PC-3 (cell line): ENCODE measurements around the gene TRIM37. TPM values are rescaled to one million over a fixed set of nuclear protein-coding genes. Genes with fewer than 3 reads are reported as not detected.

Experiments
- ATAC-seq: fragments of 200-7000 bp; cut with Tn5 transposase; 2 replicates; pipeline ENCODE4 v1.9.1; 2020; ENCODE audit warnings: mild to moderate bottlenecking, moderate library complexity
- BruUV-seq: library from RNA; stranded (reverse); fragments of 400-500 nt; replicated peaks from 2 replicates; lab custom pipeline; 2021; lab: Mats Ljungman, UMichigan
- CTCF ChIA-PET: fragments of 300-600 bp; sonication (Branson Sonifier 250); formaldehyde crosslinking; loops from one replicate; lab custom pipeline; 2022; ENCODE audit warnings: antibody characterized with exemption; lab: Charles Lee
- POLR2A ChIA-PET: fragments of 300-600 bp; sonication (Branson Sonifier 250); formaldehyde crosslinking; loops from one replicate; lab custom pipeline; 2022; ENCODE audit warnings: antibody characterized with exemption; ENCODE audit not compliant: unreplicated experiment; lab: Charles Lee
- DNase-seq: peaks from one replicate; pipeline ENCODE4 v3.0.0-alpha.2; 2015
- H2AFZ ChIP-seq: fragments of 300-600 bp; sonication (generic); 2 replicates; pipeline ENCODE4 v1.6.0; 2016; ENCODE audit warnings: antibody characterized with exemption, low read length
- H3F3A ChIP-seq: fragments of 300-600 bp; sonication (generic); one replicate; pipeline ENCODE4 v1.6.0; 2017; ENCODE audit warnings: antibody characterized with exemption, low read length, control low read depth, mild to moderate bottlenecking; ENCODE audit not compliant: unreplicated experiment
- H3K27ac ChIP-seq: fragments of 300-600 bp; sonication (generic); 2 replicates; pipeline ENCODE4 v1.5.1; 2016; ENCODE audit warnings: mild to moderate bottlenecking, low read length
- H3K27me3 ChIP-seq: fragments of 300-600 bp; sonication (generic); 2 replicates; pipeline ENCODE4 v1.6.1; 2016; ENCODE audit warnings: low read length, mixed read lengths
- H3K36me3 ChIP-seq: fragments of 300-600 bp; sonication (generic); 2 replicates; pipeline ENCODE4 v1.6.1; 2016; ENCODE audit warnings: low read depth, mixed run types, low read length, mixed read lengths
- H3K4me1 ChIP-seq: fragments of 300-600 bp; sonication (generic); 2 replicates; pipeline ENCODE4 v1.5.1; 2016; ENCODE audit warnings: low read length; ENCODE audit not compliant: insufficient read depth
- H3K4me2 ChIP-seq: fragments of 300-600 bp; sonication (generic); 2 replicates; pipeline ENCODE4 v1.6.0; 2016; ENCODE audit warnings: low read length
- H3K4me3 ChIP-seq: fragments of 300-600 bp; sonication (generic); 2 replicates; pipeline ENCODE4 v1.5.1; 2016; ENCODE audit warnings: mild to moderate bottlenecking, low read length, mixed read lengths
- H3K79me2 ChIP-seq: fragments of 300-600 bp; sonication (generic); 2 replicates; pipeline ENCODE4 v1.6.1; 2017; ENCODE audit warnings: low read length, mixed read lengths
- H3K9ac ChIP-seq: fragments of 300-600 bp; sonication (generic); 2 replicates; pipeline ENCODE4 v1.6.0; 2016; ENCODE audit warnings: mild to moderate bottlenecking, low read length
- H3K9me2 ChIP-seq: fragments of 300-600 bp; sonication (generic); replicated peaks from 2 replicates; pipeline ENCODE4 v1.6.1; 2016; ENCODE audit warnings: mixed run types, low read length, mixed read lengths
- H3K9me3 ChIP-seq: fragments of 300-600 bp; sonication (generic); 2 replicates; pipeline ENCODE4 v1.6.1; 2016; ENCODE audit warnings: low read length, mixed read lengths
- H4K20me1 ChIP-seq: fragments of 300-600 bp; sonication (generic); 2 replicates; pipeline ENCODE4 v1.6.1; 2016; ENCODE audit warnings: low read length, mixed read lengths
- EZH2 ChIP-seq: fragments of 300-600 bp; sonication (generic); IDR thresholded peaks from one replicate; pipeline ENCODE4 v1.6.1; 2017; ENCODE audit warnings: antibody characterized with exemption, mild to moderate bottlenecking, low read length; ENCODE audit not compliant: unreplicated experiment
- EZH2phosphoT487 ChIP-seq: fragments of 300-600 bp; sonication (generic); IDR thresholded peaks from 2 replicates; pipeline ENCODE4 v1.6.1; 2018; ENCODE audit warnings: mild to moderate bottlenecking, antibody characterized with exemption, low read length, borderline replicate concordance
- intact Hi-C: fragments of 100-400 bp; cut with micrococcal nuclease; formaldehyde crosslinking; loops from 2 replicates; pipeline ENCODE4 v1.9.0; 2023
- total RNA-seq: library from RNA; depleted of rRNA; stranded (reverse); fragments of >200 nt; gene quantifications from 2 replicates; pipeline ENCODE4 v1.2.3, GENCODE V29; 2014
- TF ChIP-seq, protein P1 (sequence below): fragments of 300-600 bp; sonication (generic); conservative IDR thresholded peaks from 2 replicates; pipeline ENCODE4 v1.5.1; 2017; ENCODE audit warnings: antibody characterized with exemption, low read depth, mild to moderate bottlenecking, low read length

TRIM37 gene
- total RNA-seq, 1 experiment from 2014 or later, result 35.1 TPM

DNA sequence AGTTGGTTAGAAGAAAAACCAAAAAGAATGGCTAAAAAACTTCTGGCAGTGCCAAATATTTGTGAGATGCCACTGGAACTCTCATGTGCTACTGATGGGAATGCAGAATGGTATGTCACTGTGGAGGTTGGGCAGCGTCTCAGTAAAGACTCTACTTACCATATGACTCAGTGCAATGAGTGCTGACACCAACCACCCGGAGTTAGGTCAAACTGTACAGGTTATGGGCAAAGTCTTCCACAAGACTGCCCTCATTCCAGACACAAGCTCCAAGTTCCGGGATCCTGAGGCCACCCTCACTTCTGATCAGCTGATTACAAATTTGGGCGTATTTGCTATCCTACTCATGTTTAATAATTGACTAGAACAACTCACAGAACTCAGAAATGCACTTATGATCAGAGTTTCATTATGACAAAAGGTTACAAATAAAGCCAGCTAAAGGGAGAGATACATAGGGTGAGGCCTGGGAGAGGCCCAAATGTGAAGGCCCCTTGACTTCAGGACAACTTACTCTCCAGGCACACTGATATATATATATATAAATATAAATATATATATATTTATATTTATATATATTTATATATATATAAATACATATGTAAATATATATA is 114.9 kb downstream of the TRIM37 start:
- Histone ChIP-seq H3F3A (no peaks in the 10 kb centered on the region), H3K27ac (no peak overlapping the region), H3K4me2 (no peak overlapping the region), H3K9ac (no peak overlapping the region), H3K36me3 (0 out of 2 replicates have a peak, but pooled peaks cover 10% of the 10 kb centered on the region), H3K27me3 (no peaks in the 10 kb centered on the region), H3K79me2 (no peaks in the 10 kb centered on the region), H3K9me2 (no peaks in the 10 kb centered on the region), H3K4me1 (no peaks in the 10 kb centered on the region), H4K20me1 (no peaks in the 10 kb centered on the region), H3K9me3 (no peaks in the 10 kb centered on the region), H2AFZ (no peak overlapping the region), H3K4me3 (no peak overlapping the region)
- ChIA-PET CTCF (no interaction called here), POLR2A (interaction anchor here (0.7 kb wide), 1 partner anchor 517 kb away, joined by 3 read pairs; no protein-coding TSS in a partner anchor)
- intact Hi-C loops, result no loop called here
- BruUV-seq, result no TSS peak
- TF ChIP-seq EZH2phosphoT487 (no peak), EZH2 (no peak)
- TF ChIP-seq, protein P1, sequence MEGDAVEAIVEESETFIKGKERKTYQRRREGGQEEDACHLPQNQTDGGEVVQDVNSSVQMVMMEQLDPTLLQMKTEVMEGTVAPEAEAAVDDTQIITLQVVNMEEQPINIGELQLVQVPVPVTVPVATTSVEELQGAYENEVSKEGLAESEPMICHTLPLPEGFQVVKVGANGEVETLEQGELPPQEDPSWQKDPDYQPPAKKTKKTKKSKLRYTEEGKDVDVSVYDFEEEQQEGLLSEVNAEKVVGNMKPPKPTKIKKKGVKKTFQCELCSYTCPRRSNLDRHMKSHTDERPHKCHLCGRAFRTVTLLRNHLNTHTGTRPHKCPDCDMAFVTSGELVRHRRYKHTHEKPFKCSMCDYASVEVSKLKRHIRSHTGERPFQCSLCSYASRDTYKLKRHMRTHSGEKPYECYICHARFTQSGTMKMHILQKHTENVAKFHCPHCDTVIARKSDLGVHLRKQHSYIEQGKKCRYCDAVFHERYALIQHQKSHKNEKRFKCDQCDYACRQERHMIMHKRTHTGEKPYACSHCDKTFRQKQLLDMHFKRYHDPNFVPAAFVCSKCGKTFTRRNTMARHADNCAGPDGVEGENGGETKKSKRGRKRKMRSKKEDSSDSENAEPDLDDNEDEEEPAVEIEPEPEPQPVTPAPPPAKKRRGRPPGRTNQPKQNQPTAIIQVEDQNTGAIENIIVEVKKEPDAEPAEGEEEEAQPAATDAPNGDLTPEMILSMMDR, result no peak
- no peak for ATAC-seq
- DNase-seq, result peak; percentile 14

DNA sequence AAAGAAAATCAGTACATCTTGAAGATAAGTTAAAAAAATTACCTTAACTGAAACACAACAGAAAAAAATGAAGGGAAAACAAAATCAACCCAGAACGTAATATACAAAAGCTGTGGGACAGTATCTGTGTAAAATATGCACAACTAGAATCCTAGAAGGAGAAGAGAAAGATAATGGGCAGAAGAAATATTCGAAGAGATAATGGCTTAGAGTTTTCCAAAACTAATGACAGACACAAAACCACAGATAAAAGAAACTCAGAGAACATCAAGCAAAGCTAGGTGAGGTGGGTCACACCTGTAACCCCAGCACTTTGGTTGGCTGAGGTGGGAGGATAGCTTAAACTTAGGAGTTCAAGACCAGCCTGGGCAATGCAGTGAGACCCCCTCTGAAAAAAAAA is 117.1 kb downstream of the TRIM37 start:
- no peaks in the 10 kb centered on the region for H3K27me3 ChIP-seq
- no peak overlapping the region for H3K27ac ChIP-seq
- POLR2A ChIA-PET, result no interaction called here
- no peaks in the 10 kb centered on the region for H3K9me2 ChIP-seq
- intact Hi-C loops, result no loop called here
- no TSS peak for BruUV-seq
- H3K4me3 ChIP-seq, result no peak overlapping the region
- no peaks in the 10 kb centered on the region for H3K9me3 ChIP-seq
- H4K20me1 ChIP-seq, result no peaks in the 10 kb centered on the region
- no peak overlapping the region for H2AFZ ChIP-seq
- H3K4me2 ChIP-seq, result no peak overlapping the region
- no peaks in the 10 kb centered on the region for H3F3A ChIP-seq
- H3K4me1 ChIP-seq, result no peaks in the 10 kb centered on the region
- ATAC-seq (no peak), DNase-seq (no peak)
- H3K36me3 ChIP-seq, result 0 out of 2 replicates have a peak, but pooled peaks cover 7% of the 10 kb centered on the region
- no peak overlapping the region for H3K9ac ChIP-seq
- TF ChIP-seq EZH2, result no peak
- TF ChIP-seq EZH2phosphoT487, result no peak
- TF ChIP-seq, protein P1, result no peak
- H3K79me2 ChIP-seq, result no peaks in the 10 kb centered on the region
- CTCF ChIA-PET, result no interaction called here

DNA sequence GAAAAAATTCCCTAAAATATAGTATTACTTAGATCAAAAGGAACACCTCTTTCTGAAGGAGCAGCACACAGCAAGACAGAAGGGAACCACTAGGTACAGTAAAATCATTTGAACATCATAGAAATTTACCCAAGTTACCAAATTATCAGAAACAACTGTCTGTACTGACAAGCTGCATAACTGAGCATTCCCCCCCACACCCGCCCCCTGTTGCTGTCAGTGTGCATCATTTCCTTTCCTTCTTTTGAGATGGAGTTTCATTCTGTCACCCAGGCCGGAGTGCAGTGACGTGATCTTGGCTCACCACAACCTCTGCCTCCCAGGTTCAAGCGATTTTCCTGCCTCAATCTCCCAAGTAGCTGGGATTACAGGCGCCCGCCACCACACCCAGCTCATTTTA is 120.7 kb downstream of the TRIM37 start:
- Histone ChIP-seq H3K4me2 (no peak overlapping the region), H3K27ac (no peak overlapping the region), H3K4me1 (no peaks in the 10 kb centered on the region), H2AFZ (no peak overlapping the region), H3F3A (no peaks in the 10 kb centered on the region), H3K36me3 (no peaks in the 10 kb centered on the region), H3K9ac (no peak overlapping the region), H3K4me3 (no peak overlapping the region), H4K20me1 (no peaks in the 10 kb centered on the region), H3K27me3 (no peaks in the 10 kb centered on the region), H3K9me2 (no peaks in the 10 kb centered on the region), H3K79me2 (no peaks in the 10 kb centered on the region), H3K9me3 (no peaks in the 10 kb centered on the region)
- BruUV-seq, result no TSS peak
- intact Hi-C loops, result no loop called here
- ChIA-PET CTCF (interaction anchor here (0.7 kb wide), 1 partner anchor 19 kb away, joined by 3 read pairs; no protein-coding TSS in a partner anchor), POLR2A (no interaction called here)
- DNase-seq (no peak), ATAC-seq (no peak)
- no peak for TF ChIP-seq EZH2
- TF ChIP-seq, protein P1, result no peak
- TF ChIP-seq EZH2phosphoT487, result no peak
